ENCODE data around the gene JARID2.
A peak's percentile ranks its signal among the peaks of the same experiment; 100 is the strongest.

The JARID2 gene

DNA sequence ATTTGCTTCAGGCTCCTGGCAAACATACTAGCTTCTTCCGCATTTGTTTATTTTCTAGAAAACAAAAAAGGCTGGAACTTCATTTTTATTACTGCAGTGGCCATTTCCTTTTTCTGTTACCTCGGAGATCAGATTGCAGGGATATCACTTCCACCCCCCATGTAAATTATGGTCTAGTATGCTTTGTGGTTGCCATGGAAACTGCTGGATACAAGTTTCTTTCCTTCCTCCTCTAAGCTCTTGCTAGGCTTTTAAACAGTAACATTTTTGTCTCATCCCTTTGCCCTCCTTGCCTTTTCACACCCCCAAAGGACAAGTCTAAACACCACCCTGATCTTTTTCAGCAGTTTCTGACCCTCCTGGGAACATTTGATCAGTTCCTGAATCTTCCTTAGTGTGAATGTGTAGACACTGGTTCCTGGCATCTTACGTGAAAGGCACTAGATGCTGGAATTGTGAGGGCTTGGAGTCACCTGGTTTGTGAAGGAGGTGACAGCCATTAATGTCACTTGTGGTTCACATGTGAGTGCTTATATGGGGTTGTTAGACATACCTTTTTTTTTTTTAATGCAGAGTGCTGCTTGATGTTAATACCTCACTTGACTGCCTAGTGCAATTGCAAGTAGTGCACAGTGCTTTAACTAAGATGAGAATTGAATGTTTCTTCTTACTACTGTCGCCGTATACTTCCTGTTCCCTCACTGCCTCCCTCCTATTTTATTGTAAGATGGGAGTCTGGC lies 181.6 kb downstream of the JARID2 start:
- DNase-seq = no peak

DNA sequence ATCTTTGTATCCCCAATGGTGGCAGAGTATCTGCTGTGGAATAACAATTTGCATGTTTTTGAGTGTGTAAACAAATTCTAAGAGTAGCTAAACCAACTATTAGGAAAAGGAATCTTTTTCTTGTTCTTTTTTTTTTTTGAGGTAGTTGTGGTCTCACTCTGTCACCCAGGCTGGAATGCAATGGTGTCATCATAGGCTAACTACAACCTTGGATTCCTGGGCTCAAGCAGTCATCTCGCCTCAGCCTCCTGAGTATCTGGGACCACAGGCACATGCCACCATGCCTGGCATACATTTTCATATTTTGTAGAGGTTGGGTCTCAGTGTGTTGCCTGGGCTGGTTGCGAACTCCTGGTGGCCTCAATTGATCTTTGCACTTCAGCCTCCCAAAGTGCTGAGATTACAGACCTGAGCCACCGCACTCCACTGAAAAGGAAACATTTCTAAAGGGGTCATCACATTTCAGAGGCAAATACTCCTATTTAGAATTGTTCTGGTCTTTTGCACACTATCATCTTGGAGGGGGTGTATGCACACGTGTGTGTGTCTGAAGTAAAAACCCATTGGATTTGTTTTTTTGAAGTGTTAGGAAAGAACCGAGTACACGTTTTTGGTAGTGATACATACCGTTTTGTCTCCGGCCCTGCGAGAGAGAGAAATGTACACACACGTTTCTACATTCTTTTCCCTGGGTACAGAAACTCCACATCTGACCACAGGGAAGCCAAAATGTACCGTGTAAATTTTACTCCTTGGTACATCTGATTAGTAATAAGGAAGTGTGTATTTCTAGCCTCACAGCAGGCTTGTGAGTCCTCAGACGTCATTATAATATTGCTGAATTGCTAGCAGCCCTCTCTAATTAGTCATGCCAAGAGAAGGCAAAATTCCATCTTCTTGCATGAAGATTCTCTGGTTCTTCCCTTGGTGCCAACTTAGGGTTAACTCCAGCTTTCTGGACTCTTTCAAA lies 183.6 kb downstream of the JARID2 start:
- DNase-seq = no peak

DNA sequence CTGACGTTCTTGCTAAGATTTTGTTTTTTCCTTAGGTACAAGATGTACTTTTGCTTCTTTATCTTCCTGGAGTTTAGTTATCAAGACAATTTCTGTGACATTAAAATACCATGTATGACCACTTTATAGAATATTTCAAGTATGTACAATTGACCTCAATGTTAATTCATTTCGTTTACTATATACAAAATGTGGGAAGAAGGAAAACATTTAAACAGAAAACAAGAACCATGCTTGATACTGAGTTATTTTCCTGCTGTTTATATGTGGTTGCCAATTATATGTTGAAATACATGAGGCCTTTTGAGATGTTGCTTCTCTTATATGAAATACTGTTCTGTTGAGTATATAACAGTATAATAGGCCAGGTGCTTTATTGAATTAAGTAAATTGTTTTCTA lies 184.3 kb downstream of the JARID2 start:
- DNase-seq = no peak

DNA sequence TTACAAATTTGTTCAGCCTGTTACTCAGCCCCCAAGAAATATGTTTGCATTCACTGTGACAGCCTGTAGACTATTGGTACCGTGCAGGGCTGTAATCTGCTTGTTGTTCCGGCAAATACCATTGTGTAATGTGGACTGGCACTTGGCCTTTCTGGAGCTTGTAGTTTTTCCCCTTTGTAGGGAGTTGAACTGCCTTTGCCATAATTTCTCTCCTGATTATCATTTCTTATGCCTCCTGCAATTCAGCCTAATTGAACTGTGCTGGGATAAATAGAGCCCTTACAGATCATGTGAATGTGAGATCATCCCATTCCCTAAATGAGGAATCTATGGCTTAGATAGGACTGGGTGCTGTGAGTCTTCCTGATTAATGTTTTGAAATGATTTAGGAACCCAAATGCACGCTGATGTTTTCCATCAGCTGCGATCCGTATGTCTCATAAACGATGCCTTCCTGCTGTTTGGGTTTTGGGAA lies 185.1 kb downstream of the JARID2 start:
- no peak for DNase-seq

DNA sequence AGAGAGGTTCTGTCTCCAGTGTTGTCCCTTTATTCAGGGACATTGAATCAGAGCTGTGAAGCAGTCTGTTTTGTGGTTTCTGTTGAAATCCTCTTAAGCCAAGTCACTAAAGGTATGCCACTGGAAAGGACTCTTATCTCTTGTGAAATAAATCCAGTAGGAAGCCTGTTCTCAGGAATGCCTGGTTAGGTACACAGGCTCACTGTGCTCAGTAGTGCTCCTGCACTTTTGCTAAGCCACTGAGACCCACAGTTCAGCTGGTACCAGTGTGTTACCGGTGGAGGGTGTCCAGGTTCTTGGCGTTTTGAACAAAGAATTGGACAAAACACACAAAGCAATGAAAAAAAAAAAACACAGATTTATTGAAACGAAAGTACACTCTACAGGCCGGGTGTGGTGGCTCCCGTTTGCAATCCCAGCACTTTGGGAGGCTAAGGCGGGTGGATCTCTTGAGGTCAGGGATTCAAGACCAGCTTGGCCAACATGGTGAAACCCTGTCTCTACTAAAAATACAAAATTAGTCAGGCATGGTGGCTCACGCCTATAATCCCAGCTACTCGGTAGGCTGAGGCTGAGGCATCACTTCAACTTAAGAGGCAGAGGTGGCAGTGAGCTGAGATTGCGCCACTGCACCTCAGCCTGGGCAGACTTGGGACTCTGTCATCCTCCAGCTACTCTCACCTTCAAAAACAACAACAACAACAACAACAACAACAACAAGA lies 186.1 kb downstream of the JARID2 start:
- DNase-seq = no peak

DNA sequence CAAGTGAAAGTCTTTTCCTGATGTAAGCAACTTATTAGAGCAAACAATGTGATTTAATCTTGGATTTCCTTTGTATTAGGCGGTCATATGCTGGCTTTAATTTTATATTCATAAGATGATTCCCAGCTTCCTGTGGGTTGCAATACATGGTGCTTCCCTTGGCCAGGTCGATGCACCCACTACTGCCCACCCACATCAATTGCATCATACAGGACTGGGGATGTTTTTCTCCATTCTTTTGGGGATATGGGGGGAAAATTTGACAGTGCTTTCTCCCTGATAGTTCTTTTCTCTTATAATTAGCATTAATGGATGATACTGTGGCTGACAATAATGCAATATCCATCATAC lies 187.6 kb downstream of the JARID2 start:
- DNase-seq = no peak

DNA sequence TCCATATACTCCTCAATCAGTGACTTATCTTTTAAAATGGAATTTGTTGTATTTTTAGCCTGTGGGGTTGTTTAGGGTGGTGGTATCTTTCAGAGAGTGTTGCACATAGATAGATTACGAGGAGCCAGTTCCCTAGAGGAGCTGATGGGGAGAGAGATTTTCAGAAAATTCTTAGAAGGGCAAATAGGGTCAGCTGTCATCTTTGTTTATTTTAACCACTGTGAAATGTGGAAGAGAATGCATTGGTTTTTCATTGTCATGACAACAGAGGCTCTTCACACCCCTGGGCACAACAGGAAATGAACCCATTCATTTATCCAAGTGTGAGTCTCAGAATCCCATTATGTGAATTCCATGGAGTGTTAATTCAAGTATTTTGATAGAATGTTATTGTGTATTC lies 188.4 kb downstream of the JARID2 start:
- no peak for DNase-seq

DNA sequence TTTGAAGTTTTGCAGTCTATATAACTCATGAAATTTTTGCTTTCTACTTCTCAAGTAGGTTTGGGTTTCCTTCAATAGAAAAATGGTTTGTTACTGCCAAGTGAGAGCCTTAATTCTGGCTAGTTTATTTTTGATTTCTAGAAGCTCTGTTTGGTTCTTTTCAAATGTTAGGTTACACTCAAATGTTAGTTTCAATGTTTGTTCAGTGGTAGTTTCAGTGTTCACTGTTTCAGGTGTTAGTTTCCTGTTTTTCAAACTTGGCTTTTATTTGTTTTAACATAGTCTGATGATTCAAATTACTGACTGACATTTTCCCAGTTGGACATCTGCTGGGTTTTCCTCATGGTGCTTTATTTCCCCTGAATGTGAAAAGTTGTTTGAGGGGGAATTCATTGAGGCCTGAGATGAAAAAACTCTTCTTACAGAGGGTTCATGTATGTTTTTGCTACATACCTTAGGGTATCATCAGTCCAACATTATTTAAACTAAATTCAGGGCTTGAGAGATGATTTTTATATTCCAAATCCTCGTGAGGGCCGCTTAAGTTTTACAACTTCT lies 189.0 kb downstream of the JARID2 start:
- no peak for DNase-seq

DNA sequence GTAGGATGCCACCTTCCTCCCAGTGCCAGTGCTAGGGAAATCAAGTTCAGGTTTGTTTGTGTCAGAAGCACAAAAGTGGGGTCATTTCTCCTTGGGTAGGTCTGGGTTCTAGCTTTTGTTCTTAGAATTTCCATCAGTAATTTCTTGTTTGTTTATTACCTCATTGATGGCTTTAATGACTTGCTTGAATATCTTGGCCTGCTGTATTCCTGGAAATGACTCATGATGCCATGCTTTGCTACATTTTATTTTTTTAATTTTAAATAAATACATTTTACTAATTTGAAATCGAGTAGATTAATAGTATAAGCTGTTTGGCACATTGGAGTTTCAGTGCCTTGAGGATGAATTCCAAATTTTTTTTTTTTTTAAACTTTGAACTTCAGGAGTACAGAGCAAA lies 189.6 kb downstream of the JARID2 start:
- no peak for DNase-seq

DNA sequence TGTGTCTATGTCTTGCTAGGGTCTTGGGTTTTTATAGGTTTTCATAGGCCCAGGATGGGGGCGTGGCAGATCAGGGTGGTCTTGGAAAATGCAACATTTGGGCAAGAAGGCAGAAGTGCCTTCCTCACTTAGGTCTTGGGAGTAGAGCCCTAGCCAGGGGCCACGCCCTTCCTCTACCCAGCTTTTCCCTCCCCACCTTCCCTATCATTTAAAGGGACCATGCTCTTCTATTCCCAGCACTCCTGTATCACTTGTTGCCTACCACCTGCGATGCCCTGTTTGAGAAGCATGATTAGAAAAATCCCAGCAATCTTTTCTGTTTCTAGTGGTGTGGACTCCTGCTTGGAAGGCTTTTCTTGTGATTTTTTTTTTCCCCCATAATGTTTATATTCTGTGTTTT lies 190.6 kb downstream of the JARID2 start:
- DNase-seq = no peak

DNA sequence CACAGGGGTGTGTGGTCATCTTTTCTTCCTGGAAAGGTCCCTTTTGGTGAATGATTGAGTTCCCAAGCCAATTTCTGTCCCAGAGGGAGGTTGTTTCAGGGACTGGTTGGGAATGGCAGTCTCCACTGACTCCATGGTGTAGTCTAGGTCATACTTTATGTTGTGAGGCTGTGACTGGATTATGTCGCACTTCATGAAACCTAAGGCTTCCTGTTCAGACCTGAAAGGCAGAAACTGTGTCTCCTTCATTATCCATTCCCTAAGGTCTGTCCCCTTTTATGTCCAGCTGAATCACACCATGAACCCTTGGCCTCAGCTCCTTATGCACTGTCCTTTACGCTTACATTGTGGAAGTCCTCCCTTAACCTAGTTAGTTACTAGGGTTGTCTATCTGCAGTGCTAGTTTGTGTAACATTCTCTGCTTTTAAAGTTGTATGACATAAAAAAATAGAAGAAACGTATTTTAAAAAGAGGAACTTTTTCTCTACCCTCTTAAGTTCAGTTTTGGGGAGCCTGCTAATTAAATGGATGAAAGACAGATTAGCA lies 191.3 kb downstream of the JARID2 start:
- DNase-seq = no peak

DNA sequence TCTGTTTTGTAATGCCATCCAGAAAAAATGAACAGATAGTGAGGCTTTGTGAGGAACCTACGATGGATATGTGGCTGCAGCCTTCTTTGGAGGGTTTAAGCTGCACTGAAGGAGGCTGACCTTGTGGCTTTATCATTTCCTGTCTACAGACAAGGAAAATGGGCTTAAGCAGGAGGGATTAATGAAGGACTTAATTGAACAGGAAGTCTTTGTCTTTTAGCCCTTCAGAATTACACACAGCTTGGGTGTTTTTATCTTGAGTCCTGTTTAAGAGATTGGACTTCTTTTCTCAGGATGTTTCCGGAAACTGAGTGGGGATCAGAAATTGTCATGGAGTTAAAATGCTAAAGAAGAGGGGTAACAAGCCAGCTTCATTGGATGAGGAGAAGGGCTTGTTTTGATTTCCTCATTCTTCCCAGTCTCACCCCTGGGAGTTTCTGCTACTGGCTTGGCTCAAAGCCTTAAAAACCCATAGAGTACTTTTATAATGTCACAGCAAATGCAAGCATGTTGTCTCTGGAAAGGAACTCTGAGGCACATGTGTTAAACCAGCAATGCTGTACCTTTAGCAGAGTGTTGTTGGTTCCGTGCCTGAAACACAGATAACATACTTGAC lies 193.6 kb downstream of the JARID2 start:
- DNase-seq = no peak

DNA sequence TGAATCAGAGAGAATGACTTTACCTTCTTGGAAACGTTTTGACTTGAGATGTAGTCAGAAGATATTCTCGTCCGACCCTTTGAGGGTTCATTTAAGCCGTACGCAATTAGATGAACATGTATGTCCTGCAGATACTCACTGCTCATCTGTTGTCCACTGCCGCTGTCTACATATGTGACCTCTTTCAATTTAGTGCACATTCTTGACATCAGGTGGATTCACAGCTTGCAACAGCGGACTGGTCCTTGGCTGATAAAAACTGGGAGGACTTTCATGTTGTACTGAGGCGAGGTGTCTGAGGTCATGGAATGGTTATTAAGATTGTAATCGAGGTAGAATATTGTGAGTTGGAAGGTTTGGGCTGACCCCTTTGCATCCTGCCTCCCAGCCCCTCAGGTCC lies 194.2 kb downstream of the JARID2 start:
- DNase-seq = no peak

DNA sequence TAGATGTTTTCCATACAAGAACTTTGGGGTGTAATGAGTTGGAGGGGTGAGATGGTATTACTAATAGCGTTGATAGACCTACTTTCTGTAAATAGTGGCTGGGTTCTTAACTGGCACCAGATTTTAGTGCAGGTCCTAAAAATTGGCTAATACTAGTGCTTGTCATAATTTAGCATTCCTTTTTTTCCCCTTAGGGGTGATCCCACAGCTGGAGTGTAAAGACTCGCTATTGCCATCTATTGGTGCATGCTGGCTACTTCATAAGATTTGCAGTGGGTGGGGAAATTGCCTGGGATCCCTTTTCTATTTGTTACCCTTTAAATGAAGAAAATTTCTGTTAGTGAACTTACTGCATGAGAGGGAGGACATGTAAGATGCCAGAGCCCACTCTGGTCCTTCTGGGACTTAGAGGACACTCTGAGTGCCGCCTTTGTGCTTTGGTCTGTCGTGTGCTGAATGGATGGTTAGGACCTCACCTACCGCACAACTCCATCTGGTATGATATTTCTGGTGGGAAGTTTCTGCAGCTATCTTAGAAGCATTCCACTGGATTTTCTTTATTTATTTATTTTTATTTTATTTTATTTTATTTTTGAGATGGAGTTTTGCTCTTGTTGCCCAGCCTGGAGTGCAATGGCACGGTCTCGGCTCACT lies 195.5 kb downstream of the JARID2 start:
- DNase-seq = peak; percentile 55

DNA sequence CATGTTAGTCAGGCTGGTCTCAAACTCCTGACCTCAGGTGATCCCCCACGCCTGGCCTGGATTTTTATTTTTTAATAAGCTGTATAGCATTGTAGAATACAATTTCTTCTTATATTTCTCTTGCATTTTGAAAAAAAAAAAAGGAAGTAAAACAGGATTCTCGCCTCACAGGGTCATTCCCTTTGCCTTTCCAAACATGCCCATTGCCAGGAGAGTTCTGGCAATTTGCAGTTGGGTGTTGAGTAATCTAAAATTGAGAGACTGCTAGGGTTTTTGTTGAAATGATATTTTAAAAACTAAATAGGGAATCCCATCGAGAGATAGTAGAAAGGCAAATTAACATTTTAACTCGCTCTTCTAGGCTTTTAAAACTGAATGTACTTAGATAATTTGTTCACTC lies 196.1 kb downstream of the JARID2 start:
- no peak for DNase-seq

DNA sequence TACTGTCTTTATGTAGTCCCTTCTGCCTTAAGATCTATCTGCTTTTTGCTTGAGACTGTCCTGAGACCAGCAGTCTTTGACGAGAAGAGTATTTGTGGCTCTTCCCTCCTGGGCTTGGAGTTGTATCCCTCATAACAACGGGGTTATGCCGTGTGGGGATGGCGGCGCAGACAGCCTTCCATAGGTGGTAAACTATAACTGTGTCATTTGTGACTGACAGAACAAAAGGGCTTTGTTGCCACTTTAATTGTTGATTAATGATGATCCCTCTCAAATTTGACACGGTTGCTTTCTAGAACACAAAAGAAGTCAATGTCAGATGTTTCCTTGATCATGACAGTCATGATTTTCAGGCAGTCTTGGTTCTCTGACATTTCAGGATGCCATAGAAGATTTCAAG lies 196.6 kb downstream of the JARID2 start:
- DNase-seq = no peak

DNA sequence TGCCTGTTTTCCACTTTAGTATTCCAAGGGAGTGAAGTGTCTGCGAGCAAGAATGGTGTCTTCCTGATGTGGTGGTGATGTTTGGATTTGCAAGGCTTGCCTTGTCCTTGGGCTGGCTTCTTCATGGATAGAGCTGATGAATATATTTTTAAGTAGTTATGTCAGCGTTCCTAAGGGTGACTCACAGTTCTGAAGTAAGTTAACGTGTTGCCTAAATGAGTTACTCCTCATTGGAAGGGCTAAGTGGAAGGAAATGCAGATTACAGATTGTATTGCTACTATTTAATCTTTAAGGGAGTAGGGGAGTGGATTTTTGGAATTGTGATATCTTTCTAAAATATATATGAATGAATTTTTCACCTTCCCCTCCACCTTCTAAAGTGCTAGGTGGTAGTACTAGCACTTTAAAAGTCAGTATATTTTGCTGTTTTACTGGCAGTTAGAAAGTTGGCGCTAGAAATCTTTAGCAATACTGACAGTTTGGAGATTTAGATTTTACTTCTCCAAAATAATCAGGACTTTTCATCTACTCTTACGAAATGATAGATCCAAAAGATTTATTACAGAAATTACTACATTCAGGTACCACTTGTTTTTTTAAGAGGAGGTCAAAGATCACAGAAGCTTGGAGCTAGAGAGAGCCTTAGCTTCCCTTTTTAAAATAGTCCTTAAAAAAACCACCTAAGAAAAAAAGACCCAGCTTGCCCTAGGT lies 197.4 kb downstream of the JARID2 start:
- DNase-seq = peak; percentile 53

DNA sequence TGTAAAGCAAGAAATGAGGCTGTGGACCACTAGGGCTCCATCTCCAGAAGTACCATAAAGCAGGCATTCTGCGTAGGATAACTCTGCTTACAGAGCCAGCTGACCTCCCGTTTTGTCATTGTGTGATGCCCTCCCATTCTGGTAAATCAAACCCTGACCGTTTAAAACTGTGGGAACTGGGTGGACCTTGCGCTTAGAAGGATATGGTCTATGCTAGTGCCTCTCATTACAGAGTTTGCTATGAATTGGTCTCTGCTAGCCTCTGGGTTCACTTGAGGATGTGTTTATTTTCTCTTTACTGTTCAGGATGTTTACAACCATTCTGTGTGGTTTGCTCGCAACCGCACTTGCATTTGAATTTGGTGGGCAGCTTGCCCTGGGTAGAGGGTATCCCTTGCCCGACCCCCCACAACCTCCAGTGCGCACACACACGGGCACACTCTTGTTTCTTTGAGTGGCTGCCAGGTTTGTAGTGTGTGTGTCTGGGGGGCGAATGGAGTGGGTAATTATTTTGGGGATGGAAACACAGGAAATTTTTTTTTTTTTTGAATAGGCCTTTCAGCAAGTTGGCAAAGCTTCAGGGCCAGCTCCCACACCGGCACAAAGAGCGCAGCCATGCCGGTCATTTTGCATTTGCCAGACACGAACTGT lies 198.3 kb downstream of the JARID2 start:
- no peak for DNase-seq

DNA sequence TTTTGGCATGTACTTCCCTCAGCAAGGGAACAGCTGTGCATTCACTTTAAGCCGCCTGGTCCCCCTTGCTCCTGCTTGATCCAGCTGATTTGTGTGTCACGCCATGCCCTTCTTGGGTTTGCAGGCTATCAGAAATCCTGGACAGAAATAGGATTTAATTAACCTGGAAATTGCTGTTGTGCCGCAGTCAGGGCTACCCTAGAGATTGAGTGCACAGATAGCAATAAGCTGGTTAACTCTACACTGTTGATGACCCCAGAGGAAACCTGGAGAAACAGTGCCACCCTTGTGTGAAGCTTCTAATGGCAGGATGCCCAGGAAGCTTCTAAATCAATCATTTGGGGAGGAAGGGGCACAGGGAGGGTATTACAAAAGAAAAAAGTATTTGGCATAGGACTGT lies 199.0 kb downstream of the JARID2 start:
- no peak for DNase-seq

DNA sequence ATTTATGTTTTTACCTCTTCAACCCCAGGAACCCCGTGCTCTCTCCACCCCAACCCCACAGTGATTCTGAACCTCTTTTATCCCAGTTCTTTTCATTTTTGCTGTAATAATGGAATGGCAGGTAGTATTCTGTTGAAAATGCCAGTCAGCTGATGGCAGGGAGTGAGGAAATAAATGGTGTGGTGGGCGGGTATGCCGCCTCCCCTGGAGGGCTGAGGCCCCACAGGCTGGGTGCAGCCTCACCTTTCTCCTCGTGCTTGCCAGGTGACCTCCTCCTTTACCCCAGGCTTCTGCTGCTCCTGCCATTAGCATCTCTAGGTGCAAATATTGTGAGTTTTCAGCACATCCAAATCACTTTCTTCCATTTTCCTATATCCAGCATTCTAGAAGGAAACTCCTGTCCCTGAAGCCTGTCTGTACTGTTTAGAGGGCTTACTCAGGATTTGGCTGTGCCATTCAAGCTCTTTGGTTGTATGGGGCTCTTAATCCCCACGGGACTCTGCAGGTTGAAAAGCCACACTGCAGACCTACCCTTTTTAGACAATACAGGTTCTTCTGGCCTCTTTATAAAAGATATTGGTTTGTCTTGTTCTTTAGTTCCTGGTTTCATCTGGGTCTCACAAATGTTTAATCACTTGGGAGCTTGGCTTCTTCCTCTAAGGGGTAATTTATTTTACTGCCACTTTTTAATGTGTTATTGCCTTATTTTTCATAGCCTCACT lies 201.8 kb downstream of the JARID2 start:
- no peak for DNase-seq

All from amniotic stem cell (primary cell).